ENCODE data around the gene UPK1A. TPM values are rescaled to one million over a fixed set of nuclear protein-coding genes. Genes with fewer than 3 reads are reported as not detected.

UPK1A gene
- 0.26 TPM in 1 of 2 replicates, not detected in the other for polyA plus RNA-seq
- polyA minus RNA-seq: not detected in 2 replicates

GRCh38 chr19:35666251-35666913 is at the start of gene UPK1A:
TSS of gene UPK1A (plus strand) at chr19:35666517. CDS start at chr19:35666813, 296 bp downstream.
- Histone ChIP-seq H3K9ac (ENCODE audit: low read length) (no peak within 1 kb of the TSS), H3K36me3 (ENCODE audit: insufficient read depth, low read length) (no peaks in the 10 kb centered on the region), H3K4me2 (ENCODE audit: low read length) (no peak within 1 kb of the TSS), H3F3A (ENCODE audit: insufficient read depth, low read length, poor library complexity, severe bottlenecking) (no peaks in the 10 kb centered on the region), H2AFZ (ENCODE audit: low read depth, low read length) (no peak within 1 kb of the TSS), H3K27ac (ENCODE audit: low read length) (no peak within 1 kb of the TSS), H3K4me3 (ENCODE audit: low read length) (no peak within 1 kb of the TSS), H4K20me1 (ENCODE audit: insufficient read depth) (no peaks in the 10 kb centered on the region), H3K79me2 (replicated peaks; ENCODE audit: insufficient read depth, low read length) (no peaks in the 10 kb centered on the region), H3K9me3 (ENCODE audit: low read length) (no peaks in the 10 kb centered on the region), H3K27me3 (ENCODE audit: insufficient read depth, low read depth, low read length) (no peaks in the 10 kb centered on the region), H3K9me2 (ENCODE audit: insufficient read depth, low read length) (no peaks in the 10 kb centered on the region)
- no peak for TF ChIP-seq EP300 (conservative IDR thresholded peaks at IDR 0.05; ENCODE audit: poor library complexity, severe bottlenecking)
- TF ChIP-seq TAF1 (IDR thresholded peaks at IDR 0.05; ENCODE audit: low read depth): no peak
- no peak for TF ChIP-seq MXI1 (conservative IDR thresholded peaks at IDR 0.05; ENCODE audit: poor library complexity, severe bottlenecking)
- no peak for TF ChIP-seq POLR2AphosphoS5 (IDR thresholded peaks at IDR 0.05)
- TF ChIP-seq CTCF (IDR thresholded peaks at IDR 0.05; ENCODE audit: poor library complexity, severe bottlenecking): no peak
- TF ChIP-seq REST (IDR thresholded peaks at IDR 0.05; ENCODE audit: borderline replicate concordance): no peak
- TF ChIP-seq SMC3 (conservative IDR thresholded peaks at IDR 0.05; ENCODE audit: poor library complexity): no peak
- no peak for TF ChIP-seq EZH2 (IDR thresholded peaks at IDR 0.05; ENCODE audit: borderline replicate concordance, insufficient read depth, low read length, poor library complexity, severe bottlenecking)
- TF ChIP-seq RAD21 (conservative IDR thresholded peaks at IDR 0.05): no peak

GRCh38 chr19:35618857-35619256 is 47.5 kb upstream of the UPK1A start:
- Histone ChIP-seq H3K36me3 (ENCODE audit: insufficient read depth, low read length) (no peaks in the 10 kb centered on the region), H3F3A (ENCODE audit: insufficient read depth, low read length, poor library complexity, severe bottlenecking) (no peaks in the 10 kb centered on the region), H3K27ac (ENCODE audit: low read length) (no peak overlapping the region), H3K9me2 (ENCODE audit: insufficient read depth, low read length) (no peaks in the 10 kb centered on the region), H3K9me3 (ENCODE audit: low read length) (no peaks in the 10 kb centered on the region), H3K27me3 (ENCODE audit: insufficient read depth, low read depth, low read length) (no peaks in the 10 kb centered on the region), H3K4me2 (ENCODE audit: low read length) (no peak overlapping the region), H2AFZ (ENCODE audit: low read depth, low read length) (no peak overlapping the region), H4K20me1 (ENCODE audit: insufficient read depth) (no peaks in the 10 kb centered on the region), H3K4me3 (ENCODE audit: low read length) (no peak overlapping the region), H3K79me2 (replicated peaks; ENCODE audit: insufficient read depth, low read length) (no peaks in the 10 kb centered on the region), H3K9ac (ENCODE audit: low read length) (no peak overlapping the region)
- TF ChIP-seq REST (IDR thresholded peaks at IDR 0.05; ENCODE audit: borderline replicate concordance) (no peak), MXI1 (conservative IDR thresholded peaks at IDR 0.05; ENCODE audit: poor library complexity, severe bottlenecking) (no peak), RAD21 (conservative IDR thresholded peaks at IDR 0.05) (no peak), EZH2 (IDR thresholded peaks at IDR 0.05; ENCODE audit: borderline replicate concordance, insufficient read depth, low read length, poor library complexity, severe bottlenecking) (no peak), TAF1 (IDR thresholded peaks at IDR 0.05; ENCODE audit: low read depth) (no peak), EP300 (conservative IDR thresholded peaks at IDR 0.05; ENCODE audit: poor library complexity, severe bottlenecking) (no peak), CTCF (IDR thresholded peaks at IDR 0.05; ENCODE audit: poor library complexity, severe bottlenecking) (no peak), SMC3 (conservative IDR thresholded peaks at IDR 0.05; ENCODE audit: poor library complexity) (no peak), POLR2AphosphoS5 (IDR thresholded peaks at IDR 0.05) (no peak)

Measured in neural cell (in vitro differentiated cells).